ENCODE results near the gene PRICKLE2. TPM values are rescaled to one million over a fixed set of nuclear protein-coding genes. Genes with fewer than 3 reads are reported as not detected.

PRICKLE2 gene
- total RNA-seq, 1 experiment from 2014 or later: 9.6 TPM

DNA sequence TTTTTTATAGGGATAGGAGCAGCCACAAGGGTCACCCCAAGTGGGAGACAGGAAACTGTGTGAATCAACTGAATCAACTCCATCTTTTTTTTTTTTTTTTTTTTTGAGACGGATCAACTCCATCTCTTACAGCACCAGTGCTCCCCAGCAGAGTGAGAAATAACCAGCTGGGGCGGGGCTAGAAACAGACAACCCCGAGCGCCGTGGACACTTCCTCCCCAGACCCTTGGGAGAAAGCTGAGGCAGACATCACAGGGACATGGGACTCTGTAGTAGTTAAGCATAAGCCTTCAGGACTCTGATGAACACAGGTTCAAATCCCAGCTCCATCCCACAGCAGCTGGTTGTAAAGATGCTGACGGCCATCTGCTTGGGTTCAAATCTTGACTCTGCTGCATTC, 75.4 kb downstream of the PRICKLE2 start:
- CTCF ChIA-PET: interaction anchor here (0.6 kb wide), 2 partner anchors 314 to 338 kb away, joined by 3 read pairs; no protein-coding TSS in a partner anchor
- POLR2A ChIA-PET: interaction anchor here (0.6 to 2.1 kb wide), 3 partner anchors 8 to 38 kb away, joined by 3 to 7 read pairs (median 4); no protein-coding TSS in a partner anchor
- H3K36me3 Mint-ChIP-seq (ENCODE audit: insufficient read depth, unreplicated experiment): peaks cover 35% of the 10 kb centered on the region
- no peaks in the 10 kb centered on the region for H3K9me3 Mint-ChIP-seq (ENCODE audit: unreplicated experiment)
- no peak for DNase-seq (ENCODE audit: unreplicated experiment)
- BruUV-seq (replicated peaks): no TSS peak
- TF ChIP-seq, protein P1, sequence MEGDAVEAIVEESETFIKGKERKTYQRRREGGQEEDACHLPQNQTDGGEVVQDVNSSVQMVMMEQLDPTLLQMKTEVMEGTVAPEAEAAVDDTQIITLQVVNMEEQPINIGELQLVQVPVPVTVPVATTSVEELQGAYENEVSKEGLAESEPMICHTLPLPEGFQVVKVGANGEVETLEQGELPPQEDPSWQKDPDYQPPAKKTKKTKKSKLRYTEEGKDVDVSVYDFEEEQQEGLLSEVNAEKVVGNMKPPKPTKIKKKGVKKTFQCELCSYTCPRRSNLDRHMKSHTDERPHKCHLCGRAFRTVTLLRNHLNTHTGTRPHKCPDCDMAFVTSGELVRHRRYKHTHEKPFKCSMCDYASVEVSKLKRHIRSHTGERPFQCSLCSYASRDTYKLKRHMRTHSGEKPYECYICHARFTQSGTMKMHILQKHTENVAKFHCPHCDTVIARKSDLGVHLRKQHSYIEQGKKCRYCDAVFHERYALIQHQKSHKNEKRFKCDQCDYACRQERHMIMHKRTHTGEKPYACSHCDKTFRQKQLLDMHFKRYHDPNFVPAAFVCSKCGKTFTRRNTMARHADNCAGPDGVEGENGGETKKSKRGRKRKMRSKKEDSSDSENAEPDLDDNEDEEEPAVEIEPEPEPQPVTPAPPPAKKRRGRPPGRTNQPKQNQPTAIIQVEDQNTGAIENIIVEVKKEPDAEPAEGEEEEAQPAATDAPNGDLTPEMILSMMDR (IDR thresholded peaks at IDR 0.05; ENCODE audit: unreplicated experiment): no peak
- peaks cover 21% of the 10 kb centered on the region for H3K4me1 Mint-ChIP-seq (ENCODE audit: insufficient read depth, unreplicated experiment)
- no peaks in the 10 kb centered on the region for H3K27me3 Mint-ChIP-seq (ENCODE audit: insufficient read depth, unreplicated experiment)
- intact Hi-C loops (cut with micrococcal nuclease): no loop called here
- no peak overlapping the region for H3K27ac Mint-ChIP-seq (ENCODE audit: low read depth, unreplicated experiment)
- no peak overlapping the region for H3K4me3 Mint-ChIP-seq (ENCODE audit: unreplicated experiment)

DNA sequence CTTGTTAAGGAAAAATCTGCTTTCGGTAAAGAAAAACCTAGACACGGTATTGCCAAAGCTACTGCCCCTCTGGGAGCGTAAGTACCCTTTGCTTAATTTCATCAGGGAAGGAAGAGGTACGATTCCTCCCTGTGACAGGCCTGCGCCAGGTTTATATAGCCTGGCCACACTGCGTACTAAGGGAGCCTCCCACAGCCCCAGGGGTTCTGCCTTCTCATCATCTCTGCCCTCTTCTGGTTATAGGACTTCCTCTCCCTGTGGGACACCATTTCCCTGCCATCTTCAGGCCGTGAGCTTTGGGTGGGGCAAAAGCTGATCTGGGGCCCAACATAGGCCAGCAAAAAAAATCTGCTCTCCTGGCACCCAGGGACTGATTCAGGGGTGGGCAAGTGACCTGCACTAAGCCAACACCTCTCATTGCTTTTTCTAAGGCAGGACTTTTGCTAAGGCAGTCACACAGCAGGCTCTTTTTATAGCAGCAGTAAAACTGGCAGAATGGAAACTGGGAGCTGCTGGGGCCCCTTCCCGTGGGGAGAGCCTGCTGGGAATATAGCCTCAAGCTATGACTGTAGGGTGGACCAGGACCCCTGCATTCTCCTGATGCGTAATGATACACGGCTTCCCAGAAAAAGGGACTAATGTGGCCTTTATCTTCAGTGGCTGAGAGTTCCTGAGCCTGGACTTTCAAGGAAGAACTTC, 76.2 kb downstream of the PRICKLE2 start:
- H3K27me3 Mint-ChIP-seq (ENCODE audit: insufficient read depth, unreplicated experiment): no peaks in the 10 kb centered on the region
- ChIA-PET POLR2A (interaction anchor here (0.6 to 2.1 kb wide), 4 partner anchors 9 to 118 kb away, joined by 3 to 7 read pairs (median 4); no protein-coding TSS in a partner anchor), CTCF (interaction anchor here (0.6 kb wide), 1 partner anchor 338 kb away, joined by 3 read pairs; no protein-coding TSS in a partner anchor)
- TF ChIP-seq, protein P1 (IDR thresholded peaks at IDR 0.05; ENCODE audit: unreplicated experiment): no peak
- intact Hi-C loops (cut with micrococcal nuclease): no loop called here
- BruUV-seq (replicated peaks): no TSS peak
- H3K27ac Mint-ChIP-seq (ENCODE audit: low read depth, unreplicated experiment): no peak overlapping the region
- peaks cover 30% of the 10 kb centered on the region for H3K36me3 Mint-ChIP-seq (ENCODE audit: insufficient read depth, unreplicated experiment)
- DNase-seq (ENCODE audit: unreplicated experiment): no peak
- no peaks in the 10 kb centered on the region for H3K9me3 Mint-ChIP-seq (ENCODE audit: unreplicated experiment)
- H3K4me3 Mint-ChIP-seq (ENCODE audit: unreplicated experiment): no peak overlapping the region
- peaks cover 25% of the 10 kb centered on the region for H3K4me1 Mint-ChIP-seq (ENCODE audit: insufficient read depth, unreplicated experiment)

DNA sequence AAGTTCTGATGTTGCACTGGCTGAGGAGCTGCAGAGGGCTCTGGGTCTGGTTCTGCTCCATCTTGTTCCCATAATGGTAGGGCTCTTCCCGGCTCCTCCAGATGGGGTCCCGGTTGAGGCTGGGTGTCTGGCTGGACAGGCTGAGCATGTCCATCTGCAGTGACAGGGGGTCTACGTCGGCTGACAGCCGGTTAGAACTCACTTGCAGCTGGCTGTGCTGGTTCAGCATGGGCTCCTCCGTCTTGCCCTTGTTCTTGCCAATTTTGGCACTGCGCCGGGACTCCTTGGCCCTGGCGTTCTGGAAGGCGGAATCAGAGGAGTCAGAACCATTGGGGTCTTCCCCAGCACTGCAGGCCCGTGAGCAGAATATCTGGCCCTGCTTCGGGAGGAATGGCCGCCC, 78.1 kb downstream of the PRICKLE2 start:
- Mint-ChIP-seq H3K4me1 (ENCODE audit: insufficient read depth, unreplicated experiment) (peaks cover 29% of the 10 kb centered on the region), H3K27me3 (ENCODE audit: insufficient read depth, unreplicated experiment) (no peaks in the 10 kb centered on the region), H3K4me3 (ENCODE audit: unreplicated experiment) (no peak overlapping the region), H3K9me3 (ENCODE audit: unreplicated experiment) (no peaks in the 10 kb centered on the region), H3K27ac (ENCODE audit: low read depth, unreplicated experiment) (no peak overlapping the region), H3K36me3 (ENCODE audit: insufficient read depth, unreplicated experiment) (peaks cover 30% of the 10 kb centered on the region)
- no peak for DNase-seq (ENCODE audit: unreplicated experiment)
- ChIA-PET POLR2A (no interaction called here), CTCF (interaction anchor here (0.7 kb wide), 1 partner anchor 31 kb away, joined by 3 read pairs; no protein-coding TSS in a partner anchor)
- TF ChIP-seq, protein P1 (IDR thresholded peaks at IDR 0.05; ENCODE audit: unreplicated experiment): no peak
- no TSS peak for BruUV-seq (replicated peaks)
- intact Hi-C loops (cut with micrococcal nuclease): no loop called here

DNA sequence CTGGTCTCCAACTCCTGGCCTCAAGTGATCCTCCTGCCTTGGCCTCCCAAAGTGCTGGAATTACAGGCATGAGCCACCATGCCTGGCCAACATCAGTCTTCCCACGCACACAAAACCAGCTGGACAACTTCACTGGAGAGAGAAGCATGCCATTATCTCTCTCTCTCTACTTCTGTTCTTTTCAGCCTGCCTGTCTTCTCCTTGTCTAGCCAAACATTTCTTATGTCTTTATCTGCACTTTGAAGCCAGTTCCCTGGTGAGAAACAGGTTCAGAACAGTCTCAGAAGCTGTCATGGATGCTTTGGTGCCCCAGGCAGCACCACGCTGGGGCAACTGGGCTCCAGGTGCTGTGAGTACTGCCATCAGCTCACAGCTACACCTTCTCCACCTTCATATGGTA, 79.8 kb downstream of the PRICKLE2 start:
- POLR2A ChIA-PET: interaction anchor here (0.7 kb wide), 1 partner anchor 56 kb away, joined by 3 read pairs; no protein-coding TSS in a partner anchor

More for the DNA sequence above, 79.8 kb downstream of the PRICKLE2 start:
- no peak overlapping the region for H3K4me3 Mint-ChIP-seq (ENCODE audit: unreplicated experiment)
- intact Hi-C loops (cut with micrococcal nuclease): no loop called here
- H3K36me3 Mint-ChIP-seq (ENCODE audit: insufficient read depth, unreplicated experiment): peaks cover 26% of the 10 kb centered on the region
- H3K9me3 Mint-ChIP-seq (ENCODE audit: unreplicated experiment): no peaks in the 10 kb centered on the region
- no peak for DNase-seq (ENCODE audit: unreplicated experiment)
- CTCF ChIA-PET: interaction anchor here (1.0 kb wide), 2 partner anchors 41 to 145 kb away, joined by 3 read pairs; no protein-coding TSS in a partner anchor
- TF ChIP-seq, protein P1 (IDR thresholded peaks at IDR 0.05; ENCODE audit: unreplicated experiment): no peak
- BruUV-seq (replicated peaks): no TSS peak
- H3K27ac Mint-ChIP-seq (ENCODE audit: low read depth, unreplicated experiment): peak overlapping the region; percentile 28
- H3K27me3 Mint-ChIP-seq (ENCODE audit: insufficient read depth, unreplicated experiment): no peaks in the 10 kb centered on the region
- H3K4me1 Mint-ChIP-seq (ENCODE audit: insufficient read depth, unreplicated experiment): peaks cover 14% of the 10 kb centered on the region

All from MCF 10A (cell line).